Activated B cell treated with CpG ODN at 0.5 μM for 24 hours (primary cell): Measurements from ENCODE around the gene PGBD2. TPM values are rescaled to one million over a fixed set of nuclear protein-coding genes. Genes with fewer than 3 reads are reported as not detected.
A peak's percentile ranks its signal among the peaks of the same experiment; 100 is the strongest.

Experiments used
- ATAC-seq: fragments of 200-7000 bp; cut with Tn5 transposase; one replicate; pipeline ENCODE4 v1.10.0; 2021; ENCODE audit warnings: low read depth, mild to moderate bottlenecking, moderate library complexity
- CTCF ChIA-PET: fragments of 350-600 bp; sonication (Branson Sonifier 250); formaldehyde crosslinking; loops from one replicate; lab custom pipeline; 2021; ENCODE audit warnings: antibody characterized with exemption; lab: Charles Lee
- POLR2A ChIA-PET: fragments of 350-600 bp; sonication (Branson Sonifier 250); formaldehyde crosslinking; loops from one replicate; lab custom pipeline; 2021; ENCODE audit warnings: antibody characterized with exemption; lab: Charles Lee
- DNase-seq: peaks from one replicate; pipeline ENCODE4 v3.0.0; 2022
- H3K27ac Mint-ChIP-seq: one replicate; pipeline ENCODE4 v1.8.0; 2020; ENCODE audit warnings: mixed read lengths
- H3K27me3 Mint-ChIP-seq: one replicate; pipeline ENCODE4 v1.8.0; 2021; ENCODE audit warnings: mixed read lengths
- H3K36me3 Mint-ChIP-seq: one replicate; pipeline ENCODE4 v1.8.0; 2021; ENCODE audit warnings: low read depth, mixed read lengths
- H3K4me1 Mint-ChIP-seq: one replicate; pipeline ENCODE4 v1.8.0; 2021; ENCODE audit warnings: mixed read lengths
- H3K4me3 Mint-ChIP-seq: one replicate; pipeline ENCODE4 v1.8.0; 2020; ENCODE audit warnings: mild to moderate bottlenecking, mixed read lengths
- H3K9me3 Mint-ChIP-seq: one replicate; pipeline ENCODE4 v1.8.0; 2020; ENCODE audit warnings: mixed read lengths
- intact Hi-C: fragments of 100-400 bp; cut with micrococcal nuclease; formaldehyde crosslinking; loops from one replicate; pipeline ENCODE4 v1.15.1; 2024
- total RNA-seq: library from RNA; stranded (reverse); gene quantifications from 2 replicates; pipeline ENCODE4 v1.2.3, GENCODE V29; 2022
- TF ChIP-seq, protein P1 (sequence below): fragments of 200-600 bp; IDR thresholded peaks from one replicate; pipeline ENCODE4 v1.8.0; 2022; ENCODE audit warnings: antibody characterized with exemption, mild to moderate bottlenecking

PGBD2 gene
- total RNA-seq, 1 donor from 2014 or later: 13.4 TPM

DNA sequence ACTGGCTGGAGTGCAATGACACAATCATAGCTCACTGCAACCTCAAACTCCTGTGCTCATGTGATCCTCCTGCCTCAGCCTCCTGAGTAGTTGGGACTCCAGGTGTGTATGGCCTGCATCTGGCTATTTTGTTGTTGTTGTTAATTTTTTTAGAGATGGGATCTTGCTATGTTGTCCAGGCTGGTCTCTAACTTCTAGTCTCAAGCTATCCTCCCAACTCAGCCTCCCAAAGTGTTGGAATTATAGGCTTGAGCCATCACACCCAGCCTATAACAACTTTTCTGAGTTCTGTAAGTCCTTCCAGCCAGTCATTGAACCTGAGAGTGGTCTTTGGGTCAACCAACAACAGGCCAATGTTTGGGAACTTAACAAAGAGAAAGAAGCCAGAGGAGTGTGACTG lies 11.2 kb upstream of the PGBD2 start:
- POLR2A ChIA-PET: no interaction called here
- Mint-ChIP-seq H3K36me3 (no peaks in the 10 kb centered on the region), H3K4me3 (no peak overlapping the region), H3K4me1 (no peaks in the 10 kb centered on the region), H3K27ac (no peak overlapping the region), H3K27me3 (peaks cover 23% of the 10 kb centered on the region), H3K9me3 (no peaks in the 10 kb centered on the region)
- intact Hi-C loops: no loop called here
- CTCF ChIA-PET: no interaction called here
- TF ChIP-seq, protein P1, sequence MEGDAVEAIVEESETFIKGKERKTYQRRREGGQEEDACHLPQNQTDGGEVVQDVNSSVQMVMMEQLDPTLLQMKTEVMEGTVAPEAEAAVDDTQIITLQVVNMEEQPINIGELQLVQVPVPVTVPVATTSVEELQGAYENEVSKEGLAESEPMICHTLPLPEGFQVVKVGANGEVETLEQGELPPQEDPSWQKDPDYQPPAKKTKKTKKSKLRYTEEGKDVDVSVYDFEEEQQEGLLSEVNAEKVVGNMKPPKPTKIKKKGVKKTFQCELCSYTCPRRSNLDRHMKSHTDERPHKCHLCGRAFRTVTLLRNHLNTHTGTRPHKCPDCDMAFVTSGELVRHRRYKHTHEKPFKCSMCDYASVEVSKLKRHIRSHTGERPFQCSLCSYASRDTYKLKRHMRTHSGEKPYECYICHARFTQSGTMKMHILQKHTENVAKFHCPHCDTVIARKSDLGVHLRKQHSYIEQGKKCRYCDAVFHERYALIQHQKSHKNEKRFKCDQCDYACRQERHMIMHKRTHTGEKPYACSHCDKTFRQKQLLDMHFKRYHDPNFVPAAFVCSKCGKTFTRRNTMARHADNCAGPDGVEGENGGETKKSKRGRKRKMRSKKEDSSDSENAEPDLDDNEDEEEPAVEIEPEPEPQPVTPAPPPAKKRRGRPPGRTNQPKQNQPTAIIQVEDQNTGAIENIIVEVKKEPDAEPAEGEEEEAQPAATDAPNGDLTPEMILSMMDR: no peak
- DNase-seq (no peak), ATAC-seq (no peak)

DNA sequence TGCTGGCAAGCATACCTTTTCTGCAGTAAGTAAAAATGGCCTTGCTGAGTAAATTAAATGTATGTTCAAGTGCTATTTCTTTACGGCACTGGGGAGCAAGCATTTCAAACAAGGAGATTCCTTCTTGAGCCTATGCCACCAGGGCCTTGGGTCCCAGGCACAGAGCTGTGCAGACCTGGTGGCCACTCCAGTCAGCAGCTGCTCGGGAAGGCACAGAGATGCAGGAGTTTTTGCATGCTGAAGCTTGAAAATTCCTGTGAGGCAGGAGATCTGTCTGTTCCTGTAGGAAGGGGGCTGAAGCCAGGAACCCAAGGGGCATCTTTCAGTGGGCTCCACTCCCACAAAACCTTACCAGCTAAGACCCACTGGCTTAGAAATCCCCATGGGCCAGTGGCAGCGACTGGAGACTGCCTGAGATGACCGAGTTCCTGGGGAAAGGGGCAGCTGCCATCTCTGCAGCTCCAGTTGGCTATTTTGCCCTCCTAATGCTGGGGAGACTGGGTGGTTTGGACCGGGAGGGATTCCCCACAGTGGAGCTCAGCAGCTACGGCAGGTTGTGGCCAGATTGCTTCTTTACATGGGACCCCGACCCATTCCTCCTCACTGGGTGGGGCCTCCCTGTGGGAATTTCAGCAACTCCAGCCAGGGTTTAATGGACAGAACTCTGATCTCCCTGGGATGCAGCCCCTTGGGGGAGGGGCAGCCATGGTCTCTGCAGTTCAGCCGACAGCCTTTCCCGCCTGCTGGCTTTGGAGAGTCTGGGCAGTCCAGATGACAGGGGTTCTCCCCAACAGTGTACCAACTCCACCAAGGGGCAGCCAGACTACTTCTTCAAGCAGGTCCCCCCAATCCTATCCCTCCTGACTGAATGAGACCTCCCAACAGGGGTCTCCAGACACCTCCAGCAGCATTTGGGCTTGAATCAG lies 8.4 kb upstream of the PGBD2 start:
- DNase-seq: no peak
- no peak for ATAC-seq
- H3K4me1 Mint-ChIP-seq: no peaks in the 10 kb centered on the region
- no peaks in the 10 kb centered on the region for H3K9me3 Mint-ChIP-seq
- intact Hi-C loops: no loop called here
- CTCF ChIA-PET: no interaction called here
- POLR2A ChIA-PET: no interaction called here
- peaks cover 21% of the 10 kb centered on the region for H3K27me3 Mint-ChIP-seq
- H3K4me3 Mint-ChIP-seq: no peak overlapping the region
- no peak overlapping the region for H3K27ac Mint-ChIP-seq
- no peaks in the 10 kb centered on the region for H3K36me3 Mint-ChIP-seq
- TF ChIP-seq, protein P1: no peak

DNA sequence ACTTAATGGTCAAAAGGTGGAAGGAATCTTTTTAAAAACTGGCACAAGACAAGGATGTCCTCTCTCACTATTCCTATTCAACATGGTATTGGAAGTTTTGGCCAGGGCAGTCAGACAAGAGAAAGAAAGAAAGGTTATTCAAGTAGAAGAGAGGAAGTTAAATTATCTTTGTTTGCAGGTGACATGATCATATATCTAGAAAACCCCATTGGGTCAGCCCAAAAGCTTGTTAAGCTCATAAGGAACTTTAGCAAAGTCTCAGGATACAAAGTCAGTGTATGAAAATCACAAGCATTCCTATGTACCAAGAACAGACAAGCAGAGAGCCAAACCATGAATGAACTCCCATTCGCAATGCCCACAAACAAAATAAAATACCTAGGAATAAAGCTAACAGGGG lies 5.4 kb upstream of the PGBD2 start:
- POLR2A ChIA-PET: no interaction called here
- peaks cover 21% of the 10 kb centered on the region for H3K27me3 Mint-ChIP-seq
- TF ChIP-seq, protein P1: no peak
- intact Hi-C loops: no loop called here
- no peak overlapping the region for H3K27ac Mint-ChIP-seq
- DNase-seq (no peak), ATAC-seq (no peak)
- H3K36me3 Mint-ChIP-seq: no peaks in the 10 kb centered on the region
- H3K4me3 Mint-ChIP-seq: no peak overlapping the region
- CTCF ChIA-PET: no interaction called here
- peaks cover 4% of the 10 kb centered on the region for H3K4me1 Mint-ChIP-seq
- no peaks in the 10 kb centered on the region for H3K9me3 Mint-ChIP-seq

DNA sequence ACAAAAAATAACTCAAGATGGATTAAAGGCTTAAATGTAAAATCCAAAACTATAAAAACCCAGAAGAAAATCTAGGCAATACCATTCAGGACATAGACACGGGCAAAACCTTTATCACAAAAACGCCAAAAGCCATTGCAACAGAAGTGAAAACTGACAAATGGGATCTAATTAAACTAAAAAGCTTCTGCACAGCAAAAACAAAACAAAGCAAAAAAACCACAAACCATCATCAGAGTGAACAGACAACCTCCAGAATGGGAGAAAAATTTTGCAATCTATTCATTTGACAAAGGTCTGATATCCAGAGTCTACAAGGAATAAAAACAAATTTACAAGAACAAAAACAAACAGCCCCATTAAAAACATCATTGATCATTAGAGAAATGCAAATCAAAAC lies 4.5 kb upstream of the PGBD2 start:
- no peak for DNase-seq
- CTCF ChIA-PET: no interaction called here
- POLR2A ChIA-PET: no interaction called here
- Mint-ChIP-seq H3K27ac (no peak overlapping the region), H3K9me3 (no peaks in the 10 kb centered on the region), H3K4me1 (peaks cover 9% of the 10 kb centered on the region), H3K27me3 (peaks cover 20% of the 10 kb centered on the region), H3K4me3 (no peak overlapping the region), H3K36me3 (peaks cover 3% of the 10 kb centered on the region)
- no peak for ATAC-seq
- intact Hi-C loops: no loop called here
- TF ChIP-seq, protein P1: no peak

DNA sequence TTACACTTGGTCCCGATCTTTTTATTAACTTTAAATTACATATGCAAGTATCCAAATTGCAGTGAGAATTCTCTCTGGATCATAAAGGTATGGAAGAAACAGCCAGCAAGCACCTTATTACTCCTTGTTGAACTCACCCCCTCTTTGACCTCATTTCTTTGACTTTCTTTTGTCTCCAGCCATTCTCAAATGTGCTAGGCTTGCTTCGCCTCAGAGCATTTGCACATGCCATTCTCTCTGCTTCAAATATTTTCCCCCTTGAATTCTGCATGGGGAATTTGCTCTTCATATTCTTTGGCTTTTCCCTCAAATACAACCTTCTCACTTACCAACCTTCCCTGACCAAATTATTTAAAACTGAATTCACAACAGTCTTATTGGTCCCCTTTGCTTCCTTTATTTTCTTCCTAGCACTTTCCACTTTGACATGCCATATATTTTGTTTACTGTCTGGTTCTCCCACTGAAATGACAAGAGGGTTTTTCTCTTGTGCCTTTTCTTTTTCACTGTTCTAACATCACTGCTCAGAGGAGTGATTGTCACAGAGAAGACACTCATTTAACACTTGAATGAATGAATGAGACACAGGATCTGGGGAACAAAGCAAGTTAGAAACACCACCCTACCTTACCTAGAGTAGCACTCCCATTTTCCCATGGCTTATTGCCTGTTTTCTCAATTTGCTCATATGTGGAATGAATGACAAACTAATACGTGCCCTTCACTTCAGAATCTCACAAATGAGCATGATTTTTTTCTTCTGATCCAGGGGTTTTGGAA lies 1.4 kb upstream of the PGBD2 start:
- TF ChIP-seq, protein P1: no peak
- peaks cover 39% of the 10 kb centered on the region for H3K4me1 Mint-ChIP-seq
- DNase-seq (no peak), ATAC-seq (no peak)
- ChIA-PET POLR2A (interaction anchor here (0.6 to 2.5 kb wide), 5 partner anchors 41 to 78 kb away, joined by 3 to 27 read pairs (median 4); partner anchors contain the start of genes SH3BP5L and ZNF692), CTCF (no interaction called here)
- peak overlapping the region; percentile 99 for H3K27ac Mint-ChIP-seq
- H3K36me3 Mint-ChIP-seq: peaks cover 19% of the 10 kb centered on the region
- H3K27me3 Mint-ChIP-seq: peaks cover 2% of the 10 kb centered on the region
- H3K9me3 Mint-ChIP-seq: no peaks in the 10 kb centered on the region
- intact Hi-C loops: no loop called here
- no peak overlapping the region for H3K4me3 Mint-ChIP-seq
